Measurements from ENCODE around the gene SH2D7. TPM values are rescaled to one million over a fixed set of nuclear protein-coding genes. Genes with fewer than 3 reads are reported as not detected.

Gene SH2D7
- polyA plus RNA-seq, 1 of the 3 experiments (the other 2 are of a cell fraction), result not detected

DNA sequence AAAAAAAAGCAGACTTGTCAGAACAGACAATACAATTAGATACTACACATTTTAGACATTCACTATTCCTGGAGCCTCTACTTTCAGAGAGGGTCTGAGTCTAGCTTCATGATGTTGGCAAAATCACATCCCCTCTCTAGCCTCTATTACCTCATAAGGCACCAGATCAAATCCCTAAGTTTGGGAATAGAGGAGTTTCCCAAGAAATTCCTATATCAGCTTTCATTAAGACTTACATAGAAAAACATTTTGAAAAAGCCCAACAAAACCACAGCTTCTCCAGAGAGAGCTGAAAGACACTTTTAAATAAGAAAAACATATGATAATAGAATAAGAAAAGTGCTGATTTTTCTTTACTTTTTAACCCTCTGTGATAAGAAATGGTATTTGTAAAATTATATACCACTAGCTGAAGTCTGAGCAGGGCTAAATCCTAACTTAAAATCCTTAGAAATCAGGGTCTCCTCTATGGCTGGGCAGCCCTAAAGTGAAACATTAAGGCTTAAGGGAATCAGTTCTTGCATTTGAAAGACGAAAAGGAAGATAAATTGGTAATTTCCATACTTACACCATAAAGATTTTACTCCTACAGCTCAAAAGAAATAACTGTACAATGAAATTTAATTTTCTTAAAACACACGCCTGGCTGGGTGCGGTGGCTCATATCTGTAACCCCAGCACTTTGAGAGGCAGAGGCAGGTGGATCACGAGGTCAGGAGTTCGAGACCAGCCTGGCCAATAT lies 19.1 kb upstream of the SH2D7 start:
- TF ChIP-seq GATA2 (CRISPR knock-in tag; IDR thresholded peaks at IDR 0.05), result no peak
- no peak for TF ChIP-seq RCOR1 (IDR thresholded peaks at IDR 0.05; ENCODE audit: low read length)
- no peak for TF ChIP-seq JUND (IDR thresholded peaks at IDR 0.05)
- no peak for TF ChIP-seq RXRA (IDR thresholded peaks at IDR 0.05; ENCODE audit: borderline replicate concordance, low read depth)
- no peak for TF ChIP-seq RAD21 (IDR thresholded peaks at IDR 0.05; ENCODE audit: low read length)
- TF ChIP-seq, protein P1, sequence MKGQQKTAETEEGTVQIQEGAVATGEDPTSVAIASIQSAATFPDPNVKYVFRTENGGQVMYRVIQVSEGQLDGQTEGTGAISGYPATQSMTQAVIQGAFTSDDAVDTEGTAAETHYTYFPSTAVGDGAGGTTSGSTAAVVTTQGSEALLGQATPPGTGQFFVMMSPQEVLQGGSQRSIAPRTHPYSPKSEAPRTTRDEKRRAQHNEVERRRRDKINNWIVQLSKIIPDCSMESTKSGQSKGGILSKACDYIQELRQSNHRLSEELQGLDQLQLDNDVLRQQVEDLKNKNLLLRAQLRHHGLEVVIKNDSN (IDR thresholded peaks at IDR 0.05; ENCODE audit: borderline replicate concordance, low read depth), result no peak
- TF ChIP-seq, protein P2, sequence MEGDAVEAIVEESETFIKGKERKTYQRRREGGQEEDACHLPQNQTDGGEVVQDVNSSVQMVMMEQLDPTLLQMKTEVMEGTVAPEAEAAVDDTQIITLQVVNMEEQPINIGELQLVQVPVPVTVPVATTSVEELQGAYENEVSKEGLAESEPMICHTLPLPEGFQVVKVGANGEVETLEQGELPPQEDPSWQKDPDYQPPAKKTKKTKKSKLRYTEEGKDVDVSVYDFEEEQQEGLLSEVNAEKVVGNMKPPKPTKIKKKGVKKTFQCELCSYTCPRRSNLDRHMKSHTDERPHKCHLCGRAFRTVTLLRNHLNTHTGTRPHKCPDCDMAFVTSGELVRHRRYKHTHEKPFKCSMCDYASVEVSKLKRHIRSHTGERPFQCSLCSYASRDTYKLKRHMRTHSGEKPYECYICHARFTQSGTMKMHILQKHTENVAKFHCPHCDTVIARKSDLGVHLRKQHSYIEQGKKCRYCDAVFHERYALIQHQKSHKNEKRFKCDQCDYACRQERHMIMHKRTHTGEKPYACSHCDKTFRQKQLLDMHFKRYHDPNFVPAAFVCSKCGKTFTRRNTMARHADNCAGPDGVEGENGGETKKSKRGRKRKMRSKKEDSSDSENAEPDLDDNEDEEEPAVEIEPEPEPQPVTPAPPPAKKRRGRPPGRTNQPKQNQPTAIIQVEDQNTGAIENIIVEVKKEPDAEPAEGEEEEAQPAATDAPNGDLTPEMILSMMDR (IDR thresholded peaks at IDR 0.05), result no peak
- TF ChIP-seq, protein P3, sequence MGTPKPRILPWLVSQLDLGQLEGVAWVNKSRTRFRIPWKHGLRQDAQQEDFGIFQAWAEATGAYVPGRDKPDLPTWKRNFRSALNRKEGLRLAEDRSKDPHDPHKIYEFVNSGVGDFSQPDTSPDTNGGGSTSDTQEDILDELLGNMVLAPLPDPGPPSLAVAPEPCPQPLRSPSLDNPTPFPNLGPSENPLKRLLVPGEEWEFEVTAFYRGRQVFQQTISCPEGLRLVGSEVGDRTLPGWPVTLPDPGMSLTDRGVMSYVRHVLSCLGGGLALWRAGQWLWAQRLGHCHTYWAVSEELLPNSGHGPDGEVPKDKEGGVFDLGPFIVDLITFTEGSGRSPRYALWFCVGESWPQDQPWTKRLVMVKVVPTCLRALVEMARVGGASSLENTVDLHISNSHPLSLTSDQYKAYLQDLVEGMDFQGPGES (IDR thresholded peaks at IDR 0.05; ENCODE audit: low read depth, low read length), result no peak
- TF ChIP-seq, protein P4, sequence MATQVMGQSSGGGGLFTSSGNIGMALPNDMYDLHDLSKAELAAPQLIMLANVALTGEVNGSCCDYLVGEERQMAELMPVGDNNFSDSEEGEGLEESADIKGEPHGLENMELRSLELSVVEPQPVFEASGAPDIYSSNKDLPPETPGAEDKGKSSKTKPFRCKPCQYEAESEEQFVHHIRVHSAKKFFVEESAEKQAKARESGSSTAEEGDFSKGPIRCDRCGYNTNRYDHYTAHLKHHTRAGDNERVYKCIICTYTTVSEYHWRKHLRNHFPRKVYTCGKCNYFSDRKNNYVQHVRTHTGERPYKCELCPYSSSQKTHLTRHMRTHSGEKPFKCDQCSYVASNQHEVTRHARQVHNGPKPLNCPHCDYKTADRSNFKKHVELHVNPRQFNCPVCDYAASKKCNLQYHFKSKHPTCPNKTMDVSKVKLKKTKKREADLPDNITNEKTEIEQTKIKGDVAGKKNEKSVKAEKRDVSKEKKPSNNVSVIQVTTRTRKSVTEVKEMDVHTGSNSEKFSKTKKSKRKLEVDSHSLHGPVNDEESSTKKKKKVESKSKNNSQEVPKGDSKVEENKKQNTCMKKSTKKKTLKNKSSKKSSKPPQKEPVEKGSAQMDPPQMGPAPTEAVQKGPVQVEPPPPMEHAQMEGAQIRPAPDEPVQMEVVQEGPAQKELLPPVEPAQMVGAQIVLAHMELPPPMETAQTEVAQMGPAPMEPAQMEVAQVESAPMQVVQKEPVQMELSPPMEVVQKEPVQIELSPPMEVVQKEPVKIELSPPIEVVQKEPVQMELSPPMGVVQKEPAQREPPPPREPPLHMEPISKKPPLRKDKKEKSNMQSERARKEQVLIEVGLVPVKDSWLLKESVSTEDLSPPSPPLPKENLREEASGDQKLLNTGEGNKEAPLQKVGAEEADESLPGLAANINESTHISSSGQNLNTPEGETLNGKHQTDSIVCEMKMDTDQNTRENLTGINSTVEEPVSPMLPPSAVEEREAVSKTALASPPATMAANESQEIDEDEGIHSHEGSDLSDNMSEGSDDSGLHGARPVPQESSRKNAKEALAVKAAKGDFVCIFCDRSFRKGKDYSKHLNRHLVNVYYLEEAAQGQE (IDR thresholded peaks at IDR 0.05; ENCODE audit: low read depth, low read length), result no peak
- no peak for TF ChIP-seq NFIC (IDR thresholded peaks at IDR 0.05; ENCODE audit: borderline replicate concordance)
- TF ChIP-seq, protein P5, sequence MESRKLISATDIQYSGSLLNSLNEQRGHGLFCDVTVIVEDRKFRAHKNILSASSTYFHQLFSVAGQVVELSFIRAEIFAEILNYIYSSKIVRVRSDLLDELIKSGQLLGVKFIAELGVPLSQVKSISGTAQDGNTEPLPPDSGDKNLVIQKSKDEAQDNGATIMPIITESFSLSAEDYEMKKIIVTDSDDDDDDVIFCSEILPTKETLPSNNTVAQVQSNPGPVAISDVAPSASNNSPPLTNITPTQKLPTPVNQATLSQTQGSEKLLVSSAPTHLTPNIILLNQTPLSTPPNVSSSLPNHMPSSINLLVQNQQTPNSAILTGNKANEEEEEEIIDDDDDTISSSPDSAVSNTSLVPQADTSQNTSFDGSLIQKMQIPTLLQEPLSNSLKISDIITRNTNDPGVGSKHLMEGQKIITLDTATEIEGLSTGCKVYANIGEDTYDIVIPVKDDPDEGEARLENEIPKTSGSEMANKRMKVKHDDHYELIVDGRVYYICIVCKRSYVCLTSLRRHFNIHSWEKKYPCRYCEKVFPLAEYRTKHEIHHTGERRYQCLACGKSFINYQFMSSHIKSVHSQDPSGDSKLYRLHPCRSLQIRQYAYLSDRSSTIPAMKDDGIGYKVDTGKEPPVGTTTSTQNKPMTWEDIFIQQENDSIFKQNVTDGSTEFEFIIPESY (IDR thresholded peaks at IDR 0.05; ENCODE audit: borderline replicate concordance, low read depth), result no peak
- TF ChIP-seq EP300 (IDR thresholded peaks at IDR 0.05; ENCODE audit: borderline replicate concordance in 1 of 2, low read depth in 1 of 2, low read length in 1 of 2), result no peak
- TF ChIP-seq FOSL2 (IDR thresholded peaks at IDR 0.05; ENCODE audit: borderline replicate concordance, low read depth), result no peak
- TF ChIP-seq TEAD4 (IDR thresholded peaks at IDR 0.05; ENCODE audit: borderline replicate concordance, insufficient read depth), result no peak
- TF ChIP-seq NRF1 (IDR thresholded peaks at IDR 0.05; ENCODE audit: low read depth, low read length), result no peak
- H3K4me2 ChIP-seq, result peak overlapping the region; percentile 42; the same call in 1 of the 2 replicates
- peaks cover 0 to 7% of the 10 kb centered on the region in 2 experiments for H3K36me3 ChIP-seq (replicated peaks in 1 of 2; ENCODE audit: control insufficient read depth in 1 of 2, insufficient read depth in 2 of 2, low read length in 1 of 2)
- no peak overlapping the region for H2AFZ ChIP-seq (ENCODE audit: low read depth)
- H4K20me1 ChIP-seq (ENCODE audit: insufficient read depth), result peaks cover 4% of the 10 kb centered on the region; the same call in 1 of the 2 replicates
- no peak overlapping the region for H3K4me3 ChIP-seq (ENCODE audit: low read depth in 2 of 2, low read length in 1 of 2)
- no peaks in the 10 kb centered on the region for H3K9me3 ChIP-seq
- H3K4me1 ChIP-seq (ENCODE audit: control insufficient read depth in 1 of 2, insufficient read depth in 2 of 2, low read depth in 1 of 2, low read length in 1 of 2), result peaks cover 45% of the 10 kb centered on the region in 2 experiments
- WGBS (ENCODE audit: low lambda C conversion rate), result 92% methylated on average over 5 of the region's 5 CpGs
- no peak for DNase-seq
- H3K27me3 ChIP-seq (ENCODE audit: insufficient read depth), result no peaks in the 10 kb centered on the region
- POLR2A ChIA-PET, result no interaction called here
- H3K27ac ChIP-seq (ENCODE audit: low read depth in 2 of 2, low read length in 1 of 2), result peak overlapping the region in 1 of 2 experiments; percentile 31; a peak in 1 of 4 replicates
- H3K79me2 ChIP-seq (ENCODE audit: insufficient read depth), result peaks cover 87% of the 10 kb centered on the region
- peaks cover 37% of the 10 kb centered on the region for H3F3A ChIP-seq (replicated peaks; ENCODE audit: insufficient read depth)
- CTCF ChIA-PET, result interaction anchor here (0.7 to 3.5 kb wide), 3 partner anchors 35 to 114 kb away, joined by 3 to 9 read pairs (median 4); no protein-coding TSS in a partner anchor
- H3K9ac ChIP-seq, result no peak overlapping the region
- H3K9me2 ChIP-seq, result no peaks in the 10 kb centered on the region

Measured in SK-N-SH (cell line).